Neuronal stem cell (in vitro differentiated cells): ENCODE data around the gene NOC4L.

Source experiments
- DNase-seq: peaks from one replicate; pipeline ENCODE4 v3.0.0-alpha.2; 2013; ENCODE audit warnings: low spot score
- H2AFZ ChIP-seq: one replicate; pipeline ENCODE4 v1.6.1; 2013; ENCODE audit warnings: mild to moderate bottlenecking, low read length, inconsistent platforms
- H2AK5ac ChIP-seq: 2 replicates; pipeline ENCODE4 v1.6.1; 2013; ENCODE audit warnings: low read depth, mild to moderate bottlenecking, inconsistent platforms, low read length, moderate library complexity, mixed read lengths
- H2BK120ac ChIP-seq: 2 replicates; pipeline ENCODE4 v1.6.1; 2013; ENCODE audit warnings: low read depth, mild to moderate bottlenecking, inconsistent platforms, low read length, moderate library complexity, mixed read lengths
- H2BK12ac ChIP-seq: one replicate; pipeline ENCODE4 v1.6.1; 2013; ENCODE audit warnings: low read length, inconsistent platforms
- H2BK15ac ChIP-seq: 2 replicates; pipeline ENCODE4 v1.6.1; 2013; ENCODE audit warnings: mild to moderate bottlenecking, low read length, inconsistent platforms, mixed read lengths
- H2BK5ac ChIP-seq: one replicate; pipeline ENCODE4 v1.6.1; 2013; ENCODE audit warnings: inconsistent platforms, mild to moderate bottlenecking, low read length, moderate library complexity
- H3K14ac ChIP-seq: one replicate; pipeline ENCODE4 v1.6.1; 2013; ENCODE audit warnings: low read length, inconsistent platforms
- H3K18ac ChIP-seq: 2 replicates; pipeline ENCODE4 v1.6.1; 2013; ENCODE audit warnings: low read length, inconsistent platforms
- H3K23ac ChIP-seq: 2 replicates; pipeline ENCODE4 v1.6.1; 2013; ENCODE audit warnings: low read depth, mild to moderate bottlenecking, mixed read lengths, low read length, inconsistent platforms; ENCODE audit not compliant: poor library complexity
- H3K27ac ChIP-seq: replicated peaks from 3 replicates; pipeline ENCODE4 v1.5.1; 2013; ENCODE audit warnings: low read length, inconsistent platforms
- H3K27me3 ChIP-seq, 3 experiments: 2 replicates each; pipeline ENCODE4 v1.6.1; 2013; ENCODE audit warnings: low read length in 3 of 3, mild to moderate bottlenecking in 2 of 3, inconsistent platforms in 1 of 3, low read depth in 1 of 3, mixed read lengths in 1 of 3, moderate library complexity in 1 of 3; ENCODE audit not compliant: control insufficient read depth in 3 of 3, insufficient read depth in 3 of 3
- H3K36me3 ChIP-seq, 2 donors: replicated peaks in 1 of 2; 2 replicates each; pipeline ENCODE4 v1.6.1; 2013; ENCODE audit warnings: low read length in 2 of 2; ENCODE audit not compliant: control insufficient read depth in 2 of 2, insufficient read depth in 2 of 2
- H3K4ac ChIP-seq: 2 replicates; pipeline ENCODE4 v1.6.1; 2013; ENCODE audit warnings: inconsistent platforms, mild to moderate bottlenecking, low read length, moderate library complexity
- H3K4me1 ChIP-seq, 2 donors: 1 replicate in 1 of 2; 2 replicates in 1 of 2; pipeline ENCODE4 v1.6.1; 2013; ENCODE audit warnings: low read length in 2 of 2, low read depth in 1 of 2; ENCODE audit not compliant: control insufficient read depth in 2 of 2, insufficient read depth in 1 of 2
- H3K4me2 ChIP-seq: one replicate; pipeline ENCODE4 v1.6.1; 2013; ENCODE audit warnings: mild to moderate bottlenecking, low read length, inconsistent platforms; ENCODE audit not compliant: insufficient read depth, poor library complexity, severe bottlenecking
- H3K4me3 ChIP-seq, 2 donors: 2 replicates each; pipeline ENCODE4 v1.5.1; 2013; ENCODE audit warnings: low read length in 2 of 2, mild to moderate bottlenecking in 2 of 2, inconsistent platforms in 1 of 2, moderate library complexity in 1 of 2
- H3K79me1 ChIP-seq: one replicate; pipeline ENCODE4 v1.6.1; 2013; ENCODE audit warnings: low read depth, mild to moderate bottlenecking, inconsistent platforms, low read length, moderate library complexity
- H3K9ac ChIP-seq: one replicate; pipeline ENCODE4 v1.6.1; 2013; ENCODE audit warnings: mild to moderate bottlenecking, low read depth, low read length, inconsistent platforms; ENCODE audit not compliant: poor library complexity
- H3K9me3 ChIP-seq, 2 donors: replicated peaks in 1 of 2; 2 replicates each; pipeline versions ENCODE3 to v1.6.1; 2013; ENCODE audit warnings: low read length in 2 of 2, mild to moderate bottlenecking in 2 of 2, inconsistent platforms in 1 of 2, low read depth in 1 of 2, mixed read lengths in 1 of 2, moderate library complexity in 1 of 2; ENCODE audit not compliant: control insufficient read depth in 2 of 2, insufficient read depth in 1 of 2
- H4K8ac ChIP-seq: one replicate; pipeline ENCODE4 v1.6.1; 2013; ENCODE audit warnings: low read depth, mild to moderate bottlenecking, inconsistent platforms, low read length, moderate library complexity
- H4K91ac ChIP-seq: one replicate; pipeline ENCODE4 v1.6.1; 2013; ENCODE audit warnings: low read length, low read depth, mild to moderate bottlenecking, inconsistent platforms; ENCODE audit not compliant: poor library complexity
- WGBS, 2 donors: extraction: QIAGEN DNeasy Blood & Tissue Kit; methylation state at CpG; one replicate each; pipeline ENCODE4 v1.1.7; 2013; ENCODE audit warnings: missing lambda C conversion rate in 2 of 2, mixed read lengths in 1 of 2; ENCODE audit not compliant: insufficient read length in 2 of 2, insufficient replicate concordance in 1 of 2; ENCODE audit errors: extremely low coverage in 2 of 2; 5-methylcytosine and 5-hydroxymethylcytosine counted together

NOC4L gene

DNA sequence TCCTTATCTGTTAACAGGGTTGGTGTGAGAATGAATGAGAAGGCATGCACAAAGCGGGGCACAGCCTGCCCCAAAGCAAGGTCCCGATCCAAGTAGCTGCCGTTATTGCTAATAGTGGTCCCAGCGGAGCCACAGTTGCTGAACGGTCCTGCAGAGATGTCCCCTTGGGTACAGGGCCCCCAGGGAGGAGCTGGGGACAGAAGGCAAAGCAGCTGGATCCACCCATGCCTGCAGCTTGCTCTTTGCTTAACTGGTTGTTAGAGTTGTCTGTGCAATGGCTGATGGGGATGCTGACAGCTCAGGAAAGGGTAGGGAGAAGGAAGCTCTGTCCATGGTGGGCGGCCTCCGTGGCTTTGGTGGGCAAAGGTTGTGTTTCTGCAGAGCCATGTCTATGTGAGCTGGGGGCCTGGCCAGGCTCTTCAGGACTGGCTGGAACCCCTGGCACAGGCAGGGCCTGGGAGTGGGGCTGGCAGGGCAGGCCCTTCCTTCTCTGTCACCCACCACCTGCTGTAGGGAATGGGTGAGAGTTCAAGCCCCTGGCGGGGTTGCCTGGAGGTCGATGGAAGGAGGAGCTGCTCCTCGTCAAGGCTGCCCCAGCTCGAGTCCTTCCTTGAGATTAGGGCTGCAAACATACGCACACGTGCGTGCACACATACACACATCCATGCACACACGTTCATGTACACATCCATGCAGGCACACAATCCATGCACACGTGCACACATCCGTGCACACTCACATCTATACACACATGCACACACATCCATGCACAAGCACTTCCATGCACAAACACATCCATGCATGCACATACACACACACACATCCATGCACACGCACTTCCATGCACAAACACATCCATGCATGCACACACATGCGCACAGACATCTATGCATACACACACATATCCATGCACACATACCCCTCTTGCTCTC lies 35.4 kb downstream of the NOC4L start:
- Histone ChIP-seq H3K36me3 (no peaks in the 10 kb centered on the region), H3K27ac (no peak overlapping the region), H3K23ac (no peak overlapping the region), H4K91ac (no peak overlapping the region), H3K9me3 (peaks cover 0 to 8% of the 10 kb centered on the region in 2 donors), H2AFZ (no peak overlapping the region), H3K4me3 (peak overlapping the region in 1 of 2 donors; percentile 67), H3K9ac (no peak overlapping the region), H3K4ac (no peak overlapping the region), H2AK5ac (no peak overlapping the region), H2BK12ac (no peak overlapping the region), H3K79me1 (peaks cover 2% of the 10 kb centered on the region), H2BK15ac (no peak overlapping the region), H3K27me3 (peaks cover 0 to 45% (median 7%) of the 10 kb centered on the region in 3 experiments), H3K4me2 (no peak overlapping the region), H3K18ac (peak overlapping the region; percentile 36), H4K8ac (no peak overlapping the region), H3K14ac (no peak overlapping the region), H2BK120ac (no peak overlapping the region), H2BK5ac (peak overlapping the region; percentile 9), H3K4me1 (peaks cover 4 to 11% of the 10 kb centered on the region in 2 donors)
- no CpG with 5 or more reads among the region's 19 CpGs for WGBS, 2 donors
- DNase-seq, result no peak

DNA sequence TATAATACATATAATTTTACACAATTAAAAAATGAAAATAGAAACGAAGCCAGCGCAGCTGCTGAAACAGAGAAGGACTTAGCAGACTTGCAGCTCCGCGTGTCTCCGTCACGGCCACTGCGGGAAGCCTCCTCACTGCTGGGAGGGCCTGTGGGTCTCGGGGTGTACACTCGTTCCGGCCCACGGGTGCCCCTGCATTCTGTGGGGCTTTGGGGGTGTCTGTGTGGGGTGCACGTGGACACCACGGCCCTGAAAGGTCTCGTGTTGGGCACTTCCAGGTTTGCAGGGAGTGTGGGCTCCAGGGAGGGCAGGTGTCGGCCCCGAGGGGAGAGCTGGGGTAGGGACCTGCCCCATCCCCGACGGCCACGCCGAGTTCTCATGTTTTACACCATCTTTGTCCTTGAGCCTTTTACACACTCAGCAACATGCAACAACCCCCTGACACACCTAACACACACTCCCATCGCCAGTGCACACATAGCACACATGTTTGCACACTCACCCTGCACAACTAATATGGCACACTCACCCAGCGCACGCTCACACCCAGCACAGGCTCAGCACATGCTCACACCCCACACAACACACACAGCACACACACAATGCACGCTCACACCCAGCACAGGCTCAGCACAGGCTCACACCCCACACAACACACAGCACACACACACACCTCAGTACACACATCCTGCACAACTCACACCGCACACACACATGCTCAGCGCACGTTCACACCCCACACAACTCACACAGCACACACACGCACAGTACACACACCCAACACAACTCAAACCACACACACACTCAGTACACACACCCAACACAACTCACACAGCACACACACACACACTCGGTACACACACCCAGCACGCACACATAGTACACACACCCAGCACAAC lies 36.6 kb downstream of the NOC4L start:
- Histone ChIP-seq H2AK5ac (no peak overlapping the region), H4K91ac (no peak overlapping the region), H3K4me3 (peak overlapping the region in 1 of 2 donors; percentile 52), H3K4me1 (peaks cover 4 to 11% of the 10 kb centered on the region in 2 donors), H3K27me3 (peaks cover 0 to 45% (median 7%) of the 10 kb centered on the region in 3 experiments), H3K18ac (peak overlapping the region; percentile 90), H3K9me3 (peaks cover 0 to 8% of the 10 kb centered on the region in 2 donors), H2AFZ (no peak overlapping the region), H3K4ac (peak overlapping the region; percentile 66), H3K9ac (peak overlapping the region; percentile 63), H3K23ac (peak overlapping the region; percentile 97), H3K27ac (no peak overlapping the region), H2BK12ac (peak overlapping the region; percentile 97), H3K14ac (peak overlapping the region; percentile 100), H3K4me2 (no peak overlapping the region), H2BK5ac (peak overlapping the region; percentile 22), H2BK120ac (peak overlapping the region; percentile 61), H3K79me1 (peaks cover 2% of the 10 kb centered on the region), H4K8ac (peak overlapping the region; percentile 82), H3K36me3 (no peaks in the 10 kb centered on the region), H2BK15ac (no peak overlapping the region)
- WGBS, 2 donors, result no CpG with 5 or more reads among the region's 30 CpGs
- DNase-seq, result no peak

DNA sequence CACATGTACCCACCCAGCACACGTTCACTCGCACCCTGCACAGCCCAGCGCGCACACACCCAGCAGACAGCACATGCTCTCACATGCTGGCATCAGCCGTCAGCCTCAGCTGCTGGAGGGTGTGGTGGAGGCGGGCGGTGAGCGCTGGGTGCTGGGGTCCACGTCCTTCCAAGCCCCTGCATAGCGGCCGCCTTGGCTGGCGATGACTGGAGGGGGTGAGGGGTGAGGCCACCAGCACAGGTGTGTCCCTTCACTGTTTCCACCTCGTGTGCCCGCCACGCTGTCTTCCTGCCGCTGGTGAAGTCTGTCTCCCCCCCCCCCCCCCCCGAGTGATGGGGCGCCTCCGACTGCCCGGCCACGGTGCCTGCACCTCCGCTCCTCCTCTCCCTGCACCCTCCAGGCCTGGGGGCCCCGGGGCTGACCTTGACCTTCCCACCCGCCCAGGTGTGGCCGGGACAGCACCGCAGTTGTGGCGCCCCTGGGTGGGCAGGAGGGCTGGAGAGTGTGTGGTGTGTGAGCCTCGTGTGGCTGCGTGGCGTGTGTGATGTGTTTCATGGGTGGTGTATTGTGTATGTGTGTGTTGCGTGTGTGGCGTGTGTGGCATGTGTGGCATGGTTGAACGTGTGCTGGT lies 37.4 kb downstream of the NOC4L start:
- Histone ChIP-seq H3K18ac (peak overlapping the region; percentile 90), H2BK120ac (peak overlapping the region; percentile 61), H3K4me2 (no peak overlapping the region), H3K27me3 (peaks cover 0 to 42% (median 7%) of the 10 kb centered on the region in 3 experiments), H3K4me3 (peak overlapping the region in 1 of 2 donors; percentile 52), H2AK5ac (no peak overlapping the region), H2BK12ac (peak overlapping the region; percentile 97), H2BK5ac (peak overlapping the region; percentile 22), H3K79me1 (peaks cover 2% of the 10 kb centered on the region), H3K9me3 (peaks cover 0 to 8% of the 10 kb centered on the region in 2 donors), H4K91ac (no peak overlapping the region), H4K8ac (no peak overlapping the region), H3K23ac (peak overlapping the region; percentile 97), H3K14ac (peak overlapping the region; percentile 38), H2AFZ (no peak overlapping the region), H3K36me3 (no peaks in the 10 kb centered on the region), H2BK15ac (no peak overlapping the region), H3K9ac (no peak overlapping the region), H3K4me1 (peaks cover 4 to 13% of the 10 kb centered on the region in 2 donors), H3K4ac (peak overlapping the region; percentile 66), H3K27ac (no peak overlapping the region)
- no CpG with 5 or more reads among the region's 33 CpGs for WGBS, 2 donors
- no peak for DNase-seq
